SK-N-SH (cell line): ENCODE data around the gene TIMM10B. TPM values are rescaled to one million over a fixed set of nuclear protein-coding genes. Genes with fewer than 3 reads are reported as not detected.

Source experiments
- CTCF ChIA-PET: fragments of 300-600, 350-600 bp; formaldehyde crosslinking; extraction: SDS; loops from one replicate; lab custom pipeline; 2021; lab: Yijun Ruan, JAX
- POLR2A ChIA-PET: fragments of 350-600 bp; sonication (Branson Sonifier 250); formaldehyde crosslinking; extraction: SDS; loops from one replicate; lab custom pipeline; 2020; ENCODE audit warnings: antibody characterized with exemption, inconsistent platforms; lab: Yijun Ruan, JAX
- DNase-seq: peaks from one replicate; pipeline ENCODE4 v3.0.0; 2012
- H2AFZ ChIP-seq: fragments of 200-600 bp; sonication (generic); 2 replicates; pipeline ENCODE4 v1.8.1; 2016; ENCODE audit warnings: antibody characterized with exemption, mild to moderate bottlenecking, low read depth
- H3F3A ChIP-seq: fragments of 200-600 bp; sonication (generic); replicated peaks from 2 replicates; pipeline ENCODE3; 2016; ENCODE audit warnings: antibody characterized with exemption, mild to moderate bottlenecking; ENCODE audit not compliant: insufficient read depth
- H3K27ac ChIP-seq, 2 experiments: fragments of 200-500 bp in 1 of 2; fragments of 200-600 bp in 1 of 2; sonication (Bioruptor generic) in 1 of 2; sonication (generic), shearing (Covaris generic) in 1 of 2; 2 replicates each; pipeline versions ENCODE4 v1.5.1 to v1.6.1; 2014 to 2016; ENCODE audit warnings: low read depth in 2 of 2, inconsistent platforms in 1 of 2, low read length in 1 of 2, mild to moderate bottlenecking in 1 of 2, mixed read lengths in 1 of 2
- H3K27me3 ChIP-seq: fragments of 200-600 bp; sonication (generic), shearing (Covaris generic); 2 replicates; pipeline ENCODE4 v1.6.1; 2016; ENCODE audit warnings: mixed run types; ENCODE audit not compliant: insufficient read depth
- H3K36me3 ChIP-seq, 2 experiments: fragments of 200-500 bp in 1 of 2; fragments of 200-600 bp in 1 of 2; sonication (Bioruptor generic) in 1 of 2; sonication (generic) in 1 of 2; replicated peaks in 1 of 2; 2 replicates each; pipeline versions ENCODE3 to v1.5.1; 2014 to 2016; ENCODE audit warnings: low read length in 1 of 2, mild to moderate bottlenecking in 1 of 2; ENCODE audit not compliant: insufficient read depth in 2 of 2, control insufficient read depth in 1 of 2
- H3K4me1 ChIP-seq, 2 experiments: fragments of 200-500 bp in 1 of 2; fragments of 200-600 bp in 1 of 2; sonication (Bioruptor generic) in 1 of 2; sonication (generic), shearing (Covaris generic) in 1 of 2; 2 replicates each; pipeline versions ENCODE4 v1.5.1 to v1.6.1; 2014 to 2016; ENCODE audit warnings: low read depth in 1 of 2, low read length in 1 of 2, mixed run types in 1 of 2; ENCODE audit not compliant: insufficient read depth in 2 of 2, control insufficient read depth in 1 of 2
- H3K4me2 ChIP-seq: fragments of 200-600 bp; sonication (generic), shearing (Covaris generic); 2 replicates; pipeline ENCODE4 v1.6.1; 2017; ENCODE audit warnings: mixed run types
- H3K4me3 ChIP-seq, 2 experiments: fragments of 200-500 bp in 1 of 2; fragments of 200-600 bp in 1 of 2; sonication (Bioruptor generic) in 1 of 2; sonication (generic), shearing (Covaris generic) in 1 of 2; 2 replicates each; pipeline versions ENCODE4 v1.5.1 to v1.8.1; 2014 to 2016; ENCODE audit warnings: low read depth in 2 of 2, inconsistent platforms in 1 of 2, low read length in 1 of 2, mild to moderate bottlenecking in 1 of 2, mixed read lengths in 1 of 2, moderate library complexity in 1 of 2
- H3K79me2 ChIP-seq: fragments of 200-600 bp; sonication (generic); 2 replicates; pipeline ENCODE4 v1.8.1; 2017; ENCODE audit warnings: mild to moderate bottlenecking; ENCODE audit not compliant: insufficient read depth
- H3K9ac ChIP-seq: fragments of 200-600 bp; sonication (generic); 2 replicates; pipeline ENCODE4 v1.6.1; 2017; ENCODE audit warnings: mixed run types
- H3K9me2 ChIP-seq: fragments of 200-600 bp; sonication (generic); 2 replicates; pipeline ENCODE4 v1.6.1; 2017; ENCODE audit warnings: mixed run types
- H3K9me3 ChIP-seq: fragments of 200-600 bp; sonication (generic); 2 replicates; pipeline ENCODE4 v1.6.1; 2017; ENCODE audit warnings: mixed run types, mild to moderate bottlenecking, moderate library complexity
- H4K20me1 ChIP-seq: fragments of 200-600 bp; sonication (generic); 2 replicates; pipeline ENCODE4 v1.6.1; 2017; ENCODE audit warnings: mild to moderate bottlenecking, mixed run types; ENCODE audit not compliant: insufficient read depth
- CHD2 ChIP-seq: fragments of 150-350 bp; IDR thresholded peaks from 2 replicates; pipeline ENCODE4 v1.6.1; 2018; ENCODE audit warnings: low read length; ENCODE audit not compliant: partially characterized antibody
- CTCF ChIP-seq: fragments of 200-600 bp; sonication (generic); IDR thresholded peaks from 2 replicates; pipeline ENCODE4 v1.6.1; 2017; ENCODE audit warnings: antibody characterized with exemption, mild to moderate bottlenecking, moderate library complexity
- ELF1 ChIP-seq: IDR thresholded peaks from 2 replicates; pipeline ENCODE4 v1.4.0; 2012
- FOSL2 ChIP-seq: IDR thresholded peaks from 2 replicates; pipeline ENCODE4 v1.4.0; 2012; ENCODE audit warnings: low read depth, mild to moderate bottlenecking, moderate library complexity, borderline replicate concordance
- GATA2 ChIP-seq: sonication (generic); formaldehyde crosslinking; IDR thresholded peaks from 2 replicates; pipeline ENCODE4 v1.5.0; 2020; ENCODE audit warnings: mild to moderate bottlenecking, missing genetic modification reagents
- IRF3 ChIP-seq: fragments of 150-350 bp; IDR thresholded peaks from 2 replicates; pipeline ENCODE4 v1.6.1; 2016; ENCODE audit warnings: mild to moderate bottlenecking, low read depth, low read length
- MXI1 ChIP-seq: IDR thresholded peaks from 2 replicates; pipeline ENCODE4 v1.6.1; 2012; ENCODE audit warnings: mild to moderate bottlenecking, low read depth, low read length, improper control_type of control experiment
- NFIC ChIP-seq: IDR thresholded peaks from 2 replicates; pipeline ENCODE4 v1.4.0; 2012; ENCODE audit warnings: borderline replicate concordance
- PBX3 ChIP-seq: IDR thresholded peaks from 2 replicates; pipeline ENCODE4; 2012
- POLR2AphosphoS5 ChIP-seq: IDR thresholded peaks from 2 replicates; pipeline ENCODE4 v1.6.1; 2012; ENCODE audit warnings: low read depth, low read length
- TAF1 ChIP-seq: IDR thresholded peaks from 2 replicates; pipeline ENCODE4 v1.6.1; 2012; ENCODE audit warnings: low read depth, mild to moderate bottlenecking, low read length, moderate library complexity, borderline replicate concordance
- TCF12 ChIP-seq: IDR thresholded peaks from 2 replicates; pipeline ENCODE4 v1.4.0; 2012
- TEAD4 ChIP-seq: IDR thresholded peaks from 2 replicates; pipeline ENCODE4 v1.4.0; 2012; ENCODE audit warnings: mild to moderate bottlenecking, borderline replicate concordance; ENCODE audit not compliant: insufficient read depth
- USF1 ChIP-seq: IDR thresholded peaks from 2 replicates; pipeline ENCODE4 v1.4.0; 2012; ENCODE audit warnings: low read depth, borderline replicate concordance
- USF2 ChIP-seq: fragments of 150-350 bp; IDR thresholded peaks from 2 replicates; pipeline ENCODE4 v1.6.1; 2017; ENCODE audit warnings: antibody characterized with exemption, low read length, low read depth, borderline replicate concordance
- WGBS: methylation state at CpG from one replicate; pipeline ENCODE4 v1.1.6; 2017; ENCODE audit warnings: low lambda C conversion rate; 5-methylcytosine and 5-hydroxymethylcytosine counted together
- polyA plus RNA-seq, 3 experiments: library from polyadenylated mRNA; depleted of rRNA; stranded (reverse); fragments of >200 nt; gene quantifications; 2 replicates each; pipeline ENCODE4 v1.2.3, GENCODE V29; 2012

TIMM10B gene
- polyA plus RNA-seq, 1 of the 3 experiments (the other 2 are of a cell fraction), result 26.2 TPM

GRCh38 chr11:6468712-6469495 lies 12.4 kb upstream of the TIMM10B start:
- TF ChIP-seq TAF1, result peak; percentile 38; the same call in 1 of the 2 replicates
- peak; percentile 81 for TF ChIP-seq POLR2AphosphoS5
- no peak for TF ChIP-seq CTCF
- TF ChIP-seq IRF3, result no peak
- no peak for TF ChIP-seq MXI1
- peak; percentile 63 for TF ChIP-seq CHD2
- H3K27ac ChIP-seq, result peak overlapping the region in 1 of 2 experiments; percentile 80; a peak in 2 of 4 replicates
- H2AFZ ChIP-seq, result peak overlapping the region; percentile 1; the same call in 1 of the 2 replicates
- peaks cover 48% of the 10 kb centered on the region for H3K79me2 ChIP-seq
- no peaks in the 10 kb centered on the region for H3K27me3 ChIP-seq
- H3K4me1 ChIP-seq, result peaks cover 0 to 18% of the 10 kb centered on the region in 2 experiments; a peak in 2 of 4 replicates
- H4K20me1 ChIP-seq, result no peaks in the 10 kb centered on the region
- H3K4me2 ChIP-seq, result peak overlapping the region; percentile 22
- ChIA-PET POLR2A (interaction anchor here (0.7 to 1.5 kb wide), 8 partner anchors 13 to 214 kb away, joined by 3 to 9 read pairs (median 4); partner anchors contain the start of genes APBB1, ARFIP2, MRPL17 and TIMM10B), CTCF (interaction anchor here (0.8 to 6.7 kb wide), 10 partner anchors 9 to 106 kb away, joined by 3 to 32 read pairs (median 4); no protein-coding TSS in a partner anchor)
- no peak overlapping the region for H3K4me3 ChIP-seq
- peaks cover 3% of the 10 kb centered on the region for H3F3A ChIP-seq
- H3K9ac ChIP-seq, result no peak overlapping the region
- H3K9me2 ChIP-seq, result no peaks in the 10 kb centered on the region
- peaks cover 7 to 13% of the 10 kb centered on the region in 2 experiments for H3K36me3 ChIP-seq
- WGBS, result 37% methylated on average over 6 of the region's 6 CpGs
- peak; percentile 97 for DNase-seq
- H3K9me3 ChIP-seq, result no peaks in the 10 kb centered on the region

- H3K9ac ChIP-seq, result no peak overlapping the region
- no peak for DNase-seq
- peaks cover 4 to 23% of the 10 kb centered on the region in 2 experiments; a peak in 2 of 4 replicates for H3K4me1 ChIP-seq
- peak overlapping the region in 1 of 2 experiments; percentile 80; a peak in 2 of 4 replicates for H3K27ac ChIP-seq
- no peaks in the 10 kb centered on the region for H3K9me3 ChIP-seq
- CTCF ChIA-PET, result interaction anchor here (0.8 to 6.7 kb wide), 8 partner anchors 10 to 107 kb away, joined by 3 to 32 read pairs (median 4); no protein-coding TSS in a partner anchor
- H3K4me2 ChIP-seq, result peak overlapping the region; percentile 22
- peak overlapping the region; percentile 1; the same call in 1 of the 2 replicates for H2AFZ ChIP-seq
- H3K9me2 ChIP-seq, result no peaks in the 10 kb centered on the region
- peaks cover 48% of the 10 kb centered on the region for H3K79me2 ChIP-seq
- no peaks in the 10 kb centered on the region for H3K27me3 ChIP-seq
- 100% methylated on average over 1 of the region's 1 CpG for WGBS
- no peak overlapping the region for H3K4me3 ChIP-seq
- peaks cover 3 to 11% of the 10 kb centered on the region in 2 experiments for H3K36me3 ChIP-seq
- H4K20me1 ChIP-seq, result no peaks in the 10 kb centered on the region
- POLR2A ChIA-PET, result interaction anchor here (0.9 to 1.5 kb wide), 5 partner anchors 12 to 214 kb away, joined by 3 to 9 read pairs (median 4); partner anchors contain the start of genes APBB1, ARFIP2, MRPL17 and TIMM10B
- peaks cover 9% of the 10 kb centered on the region for H3F3A ChIP-seq
- TF ChIP-seq FOSL2 (no peak), ELF1 (no peak), CTCF (no peak), TEAD4 (no peak), NFIC (no peak), TCF12 (no peak), PBX3 (no peak), POLR2AphosphoS5 (no peak), USF1 (no peak), CHD2 (no peak), GATA2 (no peak), USF2 (no peak)
These were observed 11.7 kb upstream of the TIMM10B start for GRCh38 chr11:6469599-6469998.
